HFFc6 (cell line): ENCODE measurements around the gene UCP1. TPM values are rescaled to one million over a fixed set of nuclear protein-coding genes. Genes with fewer than 3 reads are reported as not detected.

Experiments used
- total RNA-seq, 6 experiments: library from RNA; stranded (reverse); fragmentation: NEBNext Ultra II Directional; extraction: Animal tissue kit (Norgen Biotek cat#: 25700); gene quantifications; 2 replicates in 1 of 6; 3 replicates in 5 of 6; pipeline ENCODE4 v1.2.3, GENCODE V29; 2021

UCP1 gene
- total RNA-seq, 6 experiments from 2014 or later, result not detected

Other genes starting within 250 kb of the UCP1 start
- gene SCOC, start 195.3 kb downstream of the UCP1 start, total RNA-seq, result 10 to 100 TPM; 57.9 to 73.6 (median 68.3) TPM
- under 1 TPM; 0.06 to 0.57 (median 0.24) TPM for gene CLGN, start 141.3 kb downstream of the UCP1 start, total RNA-seq
- not detected for gene MGAT4D, start 70.7 kb downstream of the UCP1 start, total RNA-seq
- gene ELMOD2, start 44.8 kb downstream of the UCP1 start, total RNA-seq, result 10 to 100 TPM; 18.9 to 23.7 (median 21.2) TPM
- 10 to 100 TPM; 16.3 to 18.8 (median 18.1) TPM for gene TBC1D9, start 187.4 kb upstream of the UCP1 start, total RNA-seq